ENCODE results near the gene KRTAP10-11.
A peak's percentile ranks its signal among the peaks of the same experiment; 100 is the strongest.
"Not testable (repeated sequence)": the region's sequence is repeated elsewhere in the genome, so short reads cannot be mapped to it uniquely, and the experiment has no call there.

The KRTAP10-11 gene

GRCh38 chr21:44626262-44626661 lies 20.0 kb upstream of the KRTAP10-11 start:
- H3K4me3 Mint-ChIP-seq: no peak overlapping the region
- H3K4me1 Mint-ChIP-seq: peaks cover 23% of the 10 kb centered on the region
- H3K27me3 Mint-ChIP-seq: no peaks in the 10 kb centered on the region
- no peak overlapping the region for H3K27ac Mint-ChIP-seq
- no peak for DNase-seq
- no peak for ATAC-seq
- H3K36me3 Mint-ChIP-seq (ENCODE audit: low read depth): peaks cover 17% of the 10 kb centered on the region
- peaks cover 45% of the 10 kb centered on the region for H3K9me3 Mint-ChIP-seq

- Mint-ChIP-seq H3K9me3 (peaks cover 49% of the 10 kb centered on the region), H3K36me3 (ENCODE audit: low read depth) (peaks cover 19% of the 10 kb centered on the region), H3K27ac (no peak within 1 kb of the TSS), H3K4me1 (peaks cover 23% of the 10 kb centered on the region), H3K27me3 (no peaks in the 10 kb centered on the region), H3K4me3 (no peak within 1 kb of the TSS)
- DNase-seq (no peak), ATAC-seq (no peak)
Measured at GRCh38 chr21:44626673-44627143, 19.5 kb upstream of the KRTAP10-11 start, which contains the start of gene KRTAP10-9. Gene KRTAP10-9 (plus strand): TSS chr21:44627093. CDS start chr21:44627172, 79 bp downstream.

- H3K27ac Mint-ChIP-seq, DNase-seq, H3K27me3 Mint-ChIP-seq, H3K4me3 Mint-ChIP-seq, ATAC-seq: not testable (repeated sequence)
- Mint-ChIP-seq H3K36me3 (ENCODE audit: low read depth) (peaks cover 21% of the 10 kb centered on the region), H3K9me3 (peaks cover 53% of the 10 kb centered on the region), H3K4me1 (peaks cover 23% of the 10 kb centered on the region)
Measured at GRCh38 chr21:44627181-44627822, 18.9 kb upstream of the KRTAP10-11 start.

- DNase-seq, ATAC-seq, H3K4me3 Mint-ChIP-seq, H3K27me3 Mint-ChIP-seq, H3K27ac Mint-ChIP-seq: not testable (repeated sequence)
- Mint-ChIP-seq H3K9me3 (peaks cover 50% of the 10 kb centered on the region), H3K36me3 (ENCODE audit: low read depth) (peaks cover 21% of the 10 kb centered on the region), H3K4me1 (peaks cover 23% of the 10 kb centered on the region)
Measured at GRCh38 chr21:44627831-44628233, 18.4 kb upstream of the KRTAP10-11 start.

- peaks cover 49% of the 10 kb centered on the region for H3K9me3 Mint-ChIP-seq
- DNase-seq (no peak), ATAC-seq (no peak)
- H3K27me3 Mint-ChIP-seq: no peaks in the 10 kb centered on the region
- H3K4me1 Mint-ChIP-seq: peaks cover 23% of the 10 kb centered on the region
- H3K4me3 Mint-ChIP-seq: no peak overlapping the region
- H3K27ac Mint-ChIP-seq: no peak overlapping the region
- peaks cover 19% of the 10 kb centered on the region for H3K36me3 Mint-ChIP-seq (ENCODE audit: low read depth)
Measured at GRCh38 chr21:44628707-44629391, 17.4 kb upstream of the KRTAP10-11 start.

GRCh38 chr21:44630440-44630839 lies 15.8 kb upstream of the KRTAP10-11 start:
- no peak for DNase-seq
- no peak for ATAC-seq

GRCh38 chr21:44632067-44632466 lies 14.1 kb upstream of the KRTAP10-11 start:
- Mint-ChIP-seq H3K9me3 (peaks cover 43% of the 10 kb centered on the region), H3K4me1 (peaks cover 18% of the 10 kb centered on the region), H3K27ac (no peak overlapping the region), H3K27me3 (no peaks in the 10 kb centered on the region), H3K4me3 (no peak overlapping the region), H3K36me3 (ENCODE audit: low read depth) (peaks cover 12% of the 10 kb centered on the region)
- DNase-seq (no peak), ATAC-seq (no peak)

More at GRCh38 chr21:44630440-44630839, 15.8 kb upstream of the KRTAP10-11 start:
- H3K27ac Mint-ChIP-seq: peak overlapping the region; percentile 26
- peaks cover 12% of the 10 kb centered on the region for H3K36me3 Mint-ChIP-seq (ENCODE audit: low read depth)
- H3K4me3 Mint-ChIP-seq: no peak overlapping the region
- H3K9me3 Mint-ChIP-seq: peaks cover 43% of the 10 kb centered on the region
- no peaks in the 10 kb centered on the region for H3K27me3 Mint-ChIP-seq
- H3K4me1 Mint-ChIP-seq: peaks cover 23% of the 10 kb centered on the region

GRCh38 chr21:44636209-44637017 lies 9.8 kb upstream of the KRTAP10-11 start:
- no peak for DNase-seq
- Mint-ChIP-seq H3K27ac (no peak overlapping the region), H3K9me3 (peaks cover 31% of the 10 kb centered on the region), H3K27me3 (no peaks in the 10 kb centered on the region), H3K4me3 (no peak overlapping the region), H3K36me3 (ENCODE audit: low read depth) (peaks cover 5% of the 10 kb centered on the region), H3K4me1 (no peaks in the 10 kb centered on the region)
- ATAC-seq: no peak

GRCh38 chr21:44637018-44637850 lies 9.0 kb upstream of the KRTAP10-11 start, which contains the start of gene KRTAP10-10:
Gene KRTAP10-10 (plus strand): TSS chr21:44637356. CDS start chr21:44637418, 62 bp downstream.
- Mint-ChIP-seq H3K9me3 (peaks cover 28% of the 10 kb centered on the region), H3K27me3 (no peaks in the 10 kb centered on the region), H3K36me3 (ENCODE audit: low read depth) (no peaks in the 10 kb centered on the region), H3K4me1 (no peaks in the 10 kb centered on the region), H3K4me3 (no peak within 1 kb of the TSS), H3K27ac (no peak within 1 kb of the TSS)
- ATAC-seq (no peak), DNase-seq (no peak)

- not testable (repeated sequence) for DNase-seq; H3K27ac Mint-ChIP-seq; H3K36me3 Mint-ChIP-seq (ENCODE audit: low read depth); H3K4me1 Mint-ChIP-seq; H3K4me3 Mint-ChIP-seq; H3K27me3 Mint-ChIP-seq; ATAC-seq
- peaks cover 29% of the 10 kb centered on the region for H3K9me3 Mint-ChIP-seq
Measured at GRCh38 chr21:44637851-44638348, 8.3 kb upstream of the KRTAP10-11 start.

GRCh38 chr21:44638506-44639330 lies 7.5 kb upstream of the KRTAP10-11 start:
- not testable (repeated sequence) for H3K27ac Mint-ChIP-seq; H3K36me3 Mint-ChIP-seq (ENCODE audit: low read depth); ATAC-seq; H3K27me3 Mint-ChIP-seq; H3K4me3 Mint-ChIP-seq; DNase-seq; H3K4me1 Mint-ChIP-seq
- peaks cover 30% of the 10 kb centered on the region for H3K9me3 Mint-ChIP-seq

- Mint-ChIP-seq H3K9me3 (peaks cover 34% of the 10 kb centered on the region), H3K36me3 (ENCODE audit: low read depth) (peaks cover 10% of the 10 kb centered on the region), H3K27ac (no peak overlapping the region), H3K4me3 (no peak overlapping the region), H3K27me3 (no peaks in the 10 kb centered on the region), H3K4me1 (no peaks in the 10 kb centered on the region)
- no peak for DNase-seq
- ATAC-seq: no peak
Measured at GRCh38 chr21:44639331-44639655, 6.9 kb upstream of the KRTAP10-11 start.

GRCh38 chr21:44640761-44641160 lies 5.5 kb upstream of the KRTAP10-11 start:
- Mint-ChIP-seq H3K27me3 (no peaks in the 10 kb centered on the region), H3K27ac (no peak overlapping the region), H3K4me1 (no peaks in the 10 kb centered on the region), H3K36me3 (ENCODE audit: low read depth) (peaks cover 17% of the 10 kb centered on the region), H3K9me3 (peaks cover 38% of the 10 kb centered on the region), H3K4me3 (no peak overlapping the region)
- ATAC-seq: no peak
- DNase-seq: no peak
